Liver (tissue), 3 donors: ENCODE measurements around the gene SRPRB.

Experiments
- ATF3 ChIP-seq: IDR thresholded peaks from 2 replicates; pipeline ENCODE4 v1.6.1; 2016; ENCODE audit warnings: antibody characterized with exemption
- CTCF ChIP-seq: fragments of 150-350 bp; IDR thresholded peaks from 2 replicates; pipeline ENCODE4 v1.5.1; 2017; ENCODE audit warnings: improper control_type of control experiment, low read depth, low read length; ENCODE audit not compliant: missing input control
- EGR1 ChIP-seq, 2 donors: IDR thresholded peaks; 2 replicates each; pipeline ENCODE4 v1.6.1; 2016 to 2018; ENCODE audit warnings: antibody characterized with exemption in 2 of 2, low read depth in 2 of 2
- FOXA1 ChIP-seq: IDR thresholded peaks from 2 replicates; pipeline ENCODE4 v1.6.1; 2016; ENCODE audit warnings: antibody characterized with exemption
- FOXA2 ChIP-seq: IDR thresholded peaks from 2 replicates; pipeline ENCODE4 v1.6.1; 2016; ENCODE audit warnings: antibody characterized with exemption
- JUND ChIP-seq, 2 donors: IDR thresholded peaks; 2 replicates each; pipeline ENCODE4 v1.6.1; 2016; ENCODE audit warnings: antibody characterized with exemption in 2 of 2
- REST ChIP-seq: IDR thresholded peaks from 2 replicates; pipeline ENCODE4 v1.6.1; 2016; ENCODE audit warnings: antibody characterized with exemption, mild to moderate bottlenecking
- SP1 ChIP-seq: IDR thresholded peaks from 2 replicates; pipeline ENCODE4 v1.6.1; 2018; ENCODE audit warnings: antibody characterized with exemption, mild to moderate bottlenecking
- donor health status: healthy.
- donor health status: healthy.

- TF ChIP-seq REST (no peak), CTCF (no peak), JUND (IDR thresholded peaks at IDR 0.05) (no peak), FOXA2 (no peak), FOXA1 (no peak), ATF3 (no peak), EGR1 (IDR thresholded peaks at IDR 0.05; ENCODE audit: low read depth in 2 of 2) (no peak), SP1 (no peak)
These were observed 21.9 kb upstream of the SRPRB start for GRCh38 chr3:133783762-133784161.
